Measurements from ENCODE around the gene LHX4. TPM values are rescaled to one million over a fixed set of nuclear protein-coding genes. Genes with fewer than 3 reads are reported as not detected.

Gene LHX4
- total RNA-seq, 1 donor from 2014 or later: 2.1 TPM

GRCh38 chr1:180278596-180279395 is 48.7 kb downstream of the LHX4 start:
- no peak for TF ChIP-seq CTCF (IDR thresholded peaks at IDR 0.05; ENCODE audit: partially characterized antibody, unreplicated experiment)
- no peak for DNase-seq
- no peaks in the 10 kb centered on the region for H3K27me3 Mint-ChIP-seq (ENCODE audit: unreplicated experiment)
- peaks cover 10% of the 10 kb centered on the region for H3K4me1 Mint-ChIP-seq (ENCODE audit: low read depth, unreplicated experiment)
- H3K4me3 Mint-ChIP-seq (ENCODE audit: unreplicated experiment): no peak overlapping the region
- no peak overlapping the region for H3K27ac Mint-ChIP-seq (ENCODE audit: unreplicated experiment)
- H3K36me3 Mint-ChIP-seq (ENCODE audit: unreplicated experiment): peaks cover 4% of the 10 kb centered on the region
- no peaks in the 10 kb centered on the region for H3K9me3 Mint-ChIP-seq (ENCODE audit: unreplicated experiment)

- peaks cover 4% of the 10 kb centered on the region for H3K36me3 Mint-ChIP-seq (ENCODE audit: unreplicated experiment)
- no peak for DNase-seq
- H3K4me3 Mint-ChIP-seq (ENCODE audit: unreplicated experiment): no peak overlapping the region
- TF ChIP-seq CTCF (IDR thresholded peaks at IDR 0.05; ENCODE audit: partially characterized antibody, unreplicated experiment): no peak
- no peak overlapping the region for H3K27ac Mint-ChIP-seq (ENCODE audit: unreplicated experiment)
- no peaks in the 10 kb centered on the region for H3K27me3 Mint-ChIP-seq (ENCODE audit: unreplicated experiment)
- H3K4me1 Mint-ChIP-seq (ENCODE audit: low read depth, unreplicated experiment): peaks cover 10% of the 10 kb centered on the region
- no peaks in the 10 kb centered on the region for H3K9me3 Mint-ChIP-seq (ENCODE audit: unreplicated experiment)
These were observed 49.6 kb downstream of the LHX4 start for GRCh38 chr1:180279651-180280050.

- no peaks in the 10 kb centered on the region for H3K36me3 Mint-ChIP-seq (ENCODE audit: unreplicated experiment)
- H3K9me3 Mint-ChIP-seq (ENCODE audit: unreplicated experiment): no peaks in the 10 kb centered on the region
- no peak overlapping the region for H3K4me3 Mint-ChIP-seq (ENCODE audit: unreplicated experiment)
- DNase-seq: no peak
- H3K27ac Mint-ChIP-seq (ENCODE audit: unreplicated experiment): no peak overlapping the region
- peaks cover 10% of the 10 kb centered on the region for H3K4me1 Mint-ChIP-seq (ENCODE audit: low read depth, unreplicated experiment)
- no peak for TF ChIP-seq CTCF (IDR thresholded peaks at IDR 0.05; ENCODE audit: partially characterized antibody, unreplicated experiment)
- H3K27me3 Mint-ChIP-seq (ENCODE audit: unreplicated experiment): no peaks in the 10 kb centered on the region
These were observed 50.6 kb downstream of the LHX4 start for GRCh38 chr1:180280617-180281016.

GRCh38 chr1:180281490-180281889 is 51.4 kb downstream of the LHX4 start:
- no peak for TF ChIP-seq CTCF (IDR thresholded peaks at IDR 0.05; ENCODE audit: partially characterized antibody, unreplicated experiment)
- no peak overlapping the region for H3K4me3 Mint-ChIP-seq (ENCODE audit: unreplicated experiment)
- H3K27me3 Mint-ChIP-seq (ENCODE audit: unreplicated experiment): no peaks in the 10 kb centered on the region
- peaks cover 10% of the 10 kb centered on the region for H3K4me1 Mint-ChIP-seq (ENCODE audit: low read depth, unreplicated experiment)
- no peak overlapping the region for H3K27ac Mint-ChIP-seq (ENCODE audit: unreplicated experiment)
- no peak for DNase-seq
- H3K9me3 Mint-ChIP-seq (ENCODE audit: unreplicated experiment): no peaks in the 10 kb centered on the region
- H3K36me3 Mint-ChIP-seq (ENCODE audit: unreplicated experiment): no peaks in the 10 kb centered on the region

- TF ChIP-seq CTCF (IDR thresholded peaks at IDR 0.05; ENCODE audit: partially characterized antibody, unreplicated experiment): no peak
- Mint-ChIP-seq H3K4me3 (ENCODE audit: unreplicated experiment) (no peak overlapping the region), H3K27me3 (ENCODE audit: unreplicated experiment) (no peaks in the 10 kb centered on the region), H3K36me3 (ENCODE audit: unreplicated experiment) (no peaks in the 10 kb centered on the region), H3K9me3 (ENCODE audit: unreplicated experiment) (no peaks in the 10 kb centered on the region), H3K27ac (ENCODE audit: unreplicated experiment) (no peak overlapping the region), H3K4me1 (ENCODE audit: low read depth, unreplicated experiment) (peaks cover 10% of the 10 kb centered on the region)
- no peak for DNase-seq
These were observed 52.5 kb downstream of the LHX4 start for GRCh38 chr1:180282401-180283044.

Measured in glutamatergic neuron (in vitro differentiated cells).